HCT116 (cell line): ENCODE data around the gene TMEM132A.

ENCODE experiments used
- EZH2 ChIP-seq: fragments of 200-600 bp; sonication (generic); IDR thresholded peaks from 2 replicates; pipeline ENCODE4 v1.6.1; 2017; ENCODE audit warnings: antibody characterized with exemption, mixed run types
- POLR2A ChIP-seq: IDR thresholded peaks from 2 replicates; pipeline ENCODE4 v1.7.0; 2011; ENCODE audit warnings: borderline replicate concordance; ENCODE audit not compliant: insufficient read depth, insufficient read length; ENCODE audit errors: extremely low read depth
- TCF7L2 ChIP-seq: IDR thresholded peaks from 2 replicates; pipeline ENCODE4 v1.7.0; 2011; ENCODE audit warnings: borderline replicate concordance, inconsistent platforms; ENCODE audit not compliant: insufficient read depth, insufficient read length; ENCODE audit errors: extremely low read depth
- YY1 ChIP-seq: IDR thresholded peaks from 2 replicates; pipeline ENCODE4 v1.6.1; 2011; ENCODE audit warnings: low read length, low read depth, moderate library complexity, mild to moderate bottlenecking; ENCODE audit not compliant: insufficient replicate concordance; ENCODE audit errors: extremely low read depth
- TF ChIP-seq, protein P1 (sequence below), 3 experiments: fragments of 200-600 bp in 1 of 3; sonication (generic) in 1 of 3; IDR thresholded peaks in 2 of 3; conservative IDR thresholded peaks in 1 of 3; 2 replicates each; pipeline ENCODE4 v1.5.1; 2012 to 2017; ENCODE audit warnings: low read depth in 2 of 3, low read length in 2 of 3, antibody characterized with exemption in 1 of 3, borderline replicate concordance in 1 of 3, control low read depth in 1 of 3, mild to moderate bottlenecking in 1 of 3, mixed read lengths in 1 of 3, mixed run types in 1 of 3, moderate library complexity in 1 of 3; ENCODE audit not compliant: insufficient read depth in 1 of 3

DNA sequence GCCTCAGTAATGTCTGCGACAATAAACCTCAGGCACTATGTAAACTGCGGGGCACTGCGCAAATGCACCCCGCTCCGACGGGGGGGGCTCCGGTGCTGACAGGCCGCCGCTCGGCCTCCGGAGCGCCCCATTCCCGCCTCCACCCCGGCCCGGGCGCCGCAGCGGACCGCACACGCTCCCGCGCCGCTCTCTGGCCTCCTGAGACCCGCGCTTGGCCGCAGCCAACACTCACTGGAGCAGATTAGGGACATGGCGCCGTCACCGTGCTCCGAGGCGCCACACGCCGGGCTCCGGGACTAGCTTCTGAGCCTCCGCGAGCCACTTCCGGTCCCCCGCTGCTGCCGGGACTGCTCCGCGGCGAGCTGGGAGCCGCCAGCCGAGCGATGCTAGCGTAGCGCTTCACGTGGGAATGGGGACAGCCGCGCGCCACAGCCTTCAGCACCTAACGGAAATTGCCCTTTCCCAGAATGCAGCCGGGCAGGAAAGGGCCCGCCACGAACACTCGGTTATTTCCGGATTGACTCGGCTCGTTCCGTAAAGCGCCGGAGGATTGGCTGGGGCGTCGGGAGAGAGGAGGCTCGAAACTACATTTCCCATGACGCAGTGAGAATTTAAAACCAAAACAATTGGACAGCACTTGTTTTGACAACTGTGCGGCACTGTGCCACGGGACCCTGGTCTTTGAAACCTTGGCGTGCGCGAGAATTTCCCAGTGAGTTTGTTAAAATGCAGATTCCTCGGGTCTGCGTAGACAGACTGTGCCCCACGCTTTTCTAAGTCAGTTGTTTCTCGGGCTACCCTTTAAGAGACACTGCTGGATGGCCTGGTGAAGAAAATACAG is 17.9 kb upstream of the TMEM132A start, which contains the start of gene PRPF19:
- TF ChIP-seq, protein P1, sequence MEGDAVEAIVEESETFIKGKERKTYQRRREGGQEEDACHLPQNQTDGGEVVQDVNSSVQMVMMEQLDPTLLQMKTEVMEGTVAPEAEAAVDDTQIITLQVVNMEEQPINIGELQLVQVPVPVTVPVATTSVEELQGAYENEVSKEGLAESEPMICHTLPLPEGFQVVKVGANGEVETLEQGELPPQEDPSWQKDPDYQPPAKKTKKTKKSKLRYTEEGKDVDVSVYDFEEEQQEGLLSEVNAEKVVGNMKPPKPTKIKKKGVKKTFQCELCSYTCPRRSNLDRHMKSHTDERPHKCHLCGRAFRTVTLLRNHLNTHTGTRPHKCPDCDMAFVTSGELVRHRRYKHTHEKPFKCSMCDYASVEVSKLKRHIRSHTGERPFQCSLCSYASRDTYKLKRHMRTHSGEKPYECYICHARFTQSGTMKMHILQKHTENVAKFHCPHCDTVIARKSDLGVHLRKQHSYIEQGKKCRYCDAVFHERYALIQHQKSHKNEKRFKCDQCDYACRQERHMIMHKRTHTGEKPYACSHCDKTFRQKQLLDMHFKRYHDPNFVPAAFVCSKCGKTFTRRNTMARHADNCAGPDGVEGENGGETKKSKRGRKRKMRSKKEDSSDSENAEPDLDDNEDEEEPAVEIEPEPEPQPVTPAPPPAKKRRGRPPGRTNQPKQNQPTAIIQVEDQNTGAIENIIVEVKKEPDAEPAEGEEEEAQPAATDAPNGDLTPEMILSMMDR (IDR thresholded peaks at IDR 0.05 in 2 of 3, conservative IDR thresholded peaks at IDR 0.05 in 1 of 3; ENCODE audit: borderline replicate concordance in 1 of 3, insufficient read depth in 1 of 3, low read depth in 2 of 3, low read length in 2 of 3), result no peak
- TF ChIP-seq TCF7L2 (peak; percentile 29), POLR2A (peak; percentile 36), EZH2 (no peak), YY1 (peak; percentile 38)
